ENCODE results near the gene PRKCZ.
A peak's percentile ranks its signal among the peaks of the same experiment; 100 is the strongest.

Gene PRKCZ

GRCh38 chr1:2124446-2125198 is 74.4 kb downstream of the PRKCZ start:
- DNase-seq: no peak

GRCh38 chr1:2125350-2126211 is 75.4 kb downstream of the PRKCZ start:
- no peak for DNase-seq

GRCh38 chr1:2126331-2127186 is 76.3 kb downstream of the PRKCZ start:
- no peak for DNase-seq

GRCh38 chr1:2127187-2128145 is 77.3 kb downstream of the PRKCZ start:
- no peak for DNase-seq

- no peak for DNase-seq
These were observed 78.1 kb downstream of the PRKCZ start for GRCh38 chr1:2128189-2128901.

- DNase-seq: no peak
These were observed 79.2 kb downstream of the PRKCZ start for GRCh38 chr1:2129256-2129943.

- DNase-seq: no peak
These were observed 79.9 kb downstream of the PRKCZ start for GRCh38 chr1:2130156-2130555.

GRCh38 chr1:2130871-2131289 is 80.7 kb downstream of the PRKCZ start:
- no peak for DNase-seq

GRCh38 chr1:2132222-2133038 is 82.2 kb downstream of the PRKCZ start:
- DNase-seq: peak in 1 of 2 experiments; percentile 16

GRCh38 chr1:2133039-2133878 is 83.0 kb downstream of the PRKCZ start:
- peak; percentile 94 for DNase-seq

- no peak for DNase-seq
These were observed 83.6 kb downstream of the PRKCZ start for GRCh38 chr1:2133879-2134215.

- DNase-seq: no peak
These were observed 84.0 kb downstream of the PRKCZ start for GRCh38 chr1:2134266-2134620.

GRCh38 chr1:2134621-2135307 is 84.6 kb downstream of the PRKCZ start:
- no peak for DNase-seq

- DNase-seq: no peak
These were observed 85.2 kb downstream of the PRKCZ start for GRCh38 chr1:2135441-2135841.

GRCh38 chr1:2135941-2136340 is 85.7 kb downstream of the PRKCZ start:
- DNase-seq: no peak

- DNase-seq: no peak
These were observed 86.4 kb downstream of the PRKCZ start for GRCh38 chr1:2136386-2137235.
